Measurements from ENCODE around the gene PIN1.

GRCh38 chr19:9847087-9847671, 12.1 kb downstream of the PIN1 start:
- TF ChIP-seq CTCF (IDR thresholded peaks at IDR 0.05) (peak in 3 of 4 experiments; percentile 32 to 45 (median 42)), EP300 (IDR thresholded peaks at IDR 0.05) (no peak), POLR2A (IDR thresholded peaks at IDR 0.05) (no peak)

Measured in gastroesophageal sphincter (tissue), 3 donors.